HEK293 (cell line): ENCODE data around the gene CFAP90.

Experiments
- BCL11B ChIP-seq: fragments of 450-650 bp; formaldehyde crosslinking; IDR thresholded peaks from 2 replicates; pipeline ENCODE4 v1.5.1; 2016; ENCODE audit warnings: low read depth, missing biosample characterization, missing genetic modification characterization
- GLIS2 ChIP-seq: fragments of 450-650 bp; formaldehyde crosslinking; IDR thresholded peaks from 2 replicates; pipeline ENCODE4 v1.5.1; 2016; ENCODE audit warnings: missing biosample characterization, missing genetic modification characterization
- KLF9 ChIP-seq: fragments of 450-650 bp; formaldehyde crosslinking; IDR thresholded peaks from 2 replicates; pipeline ENCODE4 v1.5.1; 2016; ENCODE audit warnings: missing biosample characterization, missing genetic modification characterization, low read depth
- MYNN ChIP-seq: fragments of 450-650 bp; formaldehyde crosslinking; IDR thresholded peaks from 2 replicates; pipeline ENCODE4 v1.5.1; 2016; ENCODE audit warnings: missing biosample characterization, missing genetic modification characterization, borderline replicate concordance
- PRDM2 ChIP-seq: fragments of 450-650 bp; formaldehyde crosslinking; IDR thresholded peaks from 2 replicates; pipeline ENCODE4 v1.5.1; 2016; ENCODE audit warnings: missing biosample characterization, missing genetic modification characterization, borderline replicate concordance
- REPIN1 ChIP-seq: fragments of 450-650 bp; formaldehyde crosslinking; IDR thresholded peaks from 2 replicates; pipeline ENCODE4 v1.5.1; 2017; ENCODE audit warnings: missing biosample characterization, missing genetic modification characterization, low read depth
- SCRT2 ChIP-seq: fragments of 450-650 bp; formaldehyde crosslinking; IDR thresholded peaks from 2 replicates; pipeline ENCODE4 v1.5.1; 2016; ENCODE audit warnings: missing biosample characterization, missing genetic modification characterization
- SP2 ChIP-seq: fragments of 450-650 bp; formaldehyde crosslinking; IDR thresholded peaks from 2 replicates; pipeline ENCODE4 v1.5.1; 2016; ENCODE audit warnings: missing biosample characterization, missing genetic modification characterization
- SP3 ChIP-seq: fragments of 450-650 bp; formaldehyde crosslinking; IDR thresholded peaks from 2 replicates; pipeline ENCODE4 v1.5.1; 2016; ENCODE audit warnings: missing biosample characterization, missing genetic modification characterization
- SP7 ChIP-seq: fragments of 450-650 bp; formaldehyde crosslinking; IDR thresholded peaks from 2 replicates; pipeline ENCODE4 v1.5.1; 2016; ENCODE audit warnings: missing biosample characterization, missing genetic modification characterization
- ZIC2 ChIP-seq: fragments of 450-650 bp; formaldehyde crosslinking; IDR thresholded peaks from 2 replicates; pipeline ENCODE4 v1.5.1; 2016; ENCODE audit warnings: missing biosample characterization, missing genetic modification characterization
- ZNF184 ChIP-seq: fragments of 450-650 bp; IDR thresholded peaks from 2 replicates; pipeline ENCODE4 v1.5.1; 2018; ENCODE audit warnings: missing biosample characterization, mild to moderate bottlenecking, missing genetic modification characterization
- ZNF24 ChIP-seq: fragments of 450-650 bp; formaldehyde crosslinking; IDR thresholded peaks from 2 replicates; pipeline ENCODE4 v1.5.1; 2016; ENCODE audit warnings: missing biosample characterization, missing genetic modification characterization
- ZNF324 ChIP-seq: fragments of 450-650 bp; formaldehyde crosslinking; IDR thresholded peaks from 2 replicates; pipeline ENCODE4 v1.5.1; 2016; ENCODE audit warnings: missing biosample characterization, missing genetic modification characterization
- ZNF335 ChIP-seq: fragments of 450-650 bp; formaldehyde crosslinking; conservative IDR thresholded peaks from 2 replicates; pipeline ENCODE4 v1.5.1; 2016; ENCODE audit warnings: missing biosample characterization, missing genetic modification characterization
- ZNF48 ChIP-seq: fragments of 450-650 bp; formaldehyde crosslinking; IDR thresholded peaks from 2 replicates; pipeline ENCODE4 v1.5.1; 2016; ENCODE audit warnings: missing biosample characterization, missing genetic modification characterization
- ZNF513 ChIP-seq: fragments of 450-650 bp; IDR thresholded peaks from 2 replicates; pipeline ENCODE4 v1.5.1; 2018; ENCODE audit warnings: missing biosample characterization, missing genetic modification characterization
- ZNF629 ChIP-seq: fragments of 450-650 bp; formaldehyde crosslinking; IDR thresholded peaks from 2 replicates; pipeline ENCODE4 v1.5.1; 2017; ENCODE audit warnings: missing biosample characterization, missing genetic modification characterization
- ZNF639 ChIP-seq: fragments of 450-650 bp; formaldehyde crosslinking; IDR thresholded peaks from 2 replicates; pipeline ENCODE4 v1.5.1; 2016; ENCODE audit warnings: missing biosample characterization, missing genetic modification characterization
- ZSCAN30 ChIP-seq: fragments of 450-650 bp; IDR thresholded peaks from 2 replicates; pipeline ENCODE4 v1.5.1; 2018; ENCODE audit warnings: missing biosample characterization, mild to moderate bottlenecking, missing genetic modification characterization, moderate library complexity
- ZXDB ChIP-seq: fragments of 450-650 bp; formaldehyde crosslinking; IDR thresholded peaks from 2 replicates; pipeline ENCODE4 v1.5.1; 2016; ENCODE audit warnings: missing biosample characterization, missing genetic modification characterization
- TF ChIP-seq, protein P1 (sequence below): fragments of 450-650 bp; formaldehyde crosslinking; conservative IDR thresholded peaks from 2 replicates; pipeline ENCODE4 v1.5.1; 2016; ENCODE audit warnings: low read depth, missing biosample characterization, missing genetic modification characterization
- TF ChIP-seq, protein P2 (sequence below): fragments of 450-650 bp; formaldehyde crosslinking; IDR thresholded peaks from 2 replicates; pipeline ENCODE4 v1.5.1; 2016; ENCODE audit warnings: missing biosample characterization, missing genetic modification characterization
- TF ChIP-seq, protein P3 (sequence below): fragments of 450-650 bp; formaldehyde crosslinking; IDR thresholded peaks from 2 replicates; pipeline ENCODE4 v1.5.1; 2016; ENCODE audit warnings: missing biosample characterization, missing genetic modification characterization

The CFAP90 gene

DNA sequence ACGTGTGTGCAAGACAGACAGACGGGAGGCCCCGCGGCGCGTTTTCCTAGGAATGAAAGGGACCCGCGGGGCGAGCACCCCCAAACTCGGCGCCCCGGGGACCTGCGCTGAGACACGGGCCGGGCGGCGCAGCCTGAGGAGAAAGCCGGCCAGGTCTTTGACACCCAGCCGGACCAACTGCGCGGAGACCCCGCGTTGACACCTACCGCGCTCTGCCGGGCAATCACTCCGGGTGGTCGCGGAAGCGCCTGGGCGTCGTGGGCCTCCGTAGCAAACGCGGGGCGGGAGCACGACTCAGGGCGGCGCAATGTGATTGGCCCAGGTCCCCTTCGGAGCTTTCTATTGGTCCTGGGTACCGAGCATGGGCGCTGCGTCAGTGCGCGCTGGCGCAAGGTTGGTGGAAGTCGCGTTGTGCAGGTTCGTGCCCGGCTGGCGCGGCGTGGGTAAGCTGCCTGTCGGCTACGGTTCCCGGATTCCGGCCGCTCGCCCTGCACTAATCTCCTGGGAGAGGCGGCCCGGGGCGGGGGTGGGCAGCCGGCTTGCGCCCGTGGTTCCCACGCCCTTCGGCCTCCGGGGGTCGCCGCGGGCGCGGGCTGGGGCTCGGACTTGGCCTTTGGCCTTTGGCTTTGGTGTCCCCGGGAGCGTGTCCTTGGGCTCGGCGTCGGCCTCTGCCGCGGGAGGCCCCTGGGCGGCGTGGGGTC, 18.0 kb upstream of the CFAP90 start, which contains the start of the genes FASTKD3 and MTRR (continued):
- TF ChIP-seq, protein P1, sequence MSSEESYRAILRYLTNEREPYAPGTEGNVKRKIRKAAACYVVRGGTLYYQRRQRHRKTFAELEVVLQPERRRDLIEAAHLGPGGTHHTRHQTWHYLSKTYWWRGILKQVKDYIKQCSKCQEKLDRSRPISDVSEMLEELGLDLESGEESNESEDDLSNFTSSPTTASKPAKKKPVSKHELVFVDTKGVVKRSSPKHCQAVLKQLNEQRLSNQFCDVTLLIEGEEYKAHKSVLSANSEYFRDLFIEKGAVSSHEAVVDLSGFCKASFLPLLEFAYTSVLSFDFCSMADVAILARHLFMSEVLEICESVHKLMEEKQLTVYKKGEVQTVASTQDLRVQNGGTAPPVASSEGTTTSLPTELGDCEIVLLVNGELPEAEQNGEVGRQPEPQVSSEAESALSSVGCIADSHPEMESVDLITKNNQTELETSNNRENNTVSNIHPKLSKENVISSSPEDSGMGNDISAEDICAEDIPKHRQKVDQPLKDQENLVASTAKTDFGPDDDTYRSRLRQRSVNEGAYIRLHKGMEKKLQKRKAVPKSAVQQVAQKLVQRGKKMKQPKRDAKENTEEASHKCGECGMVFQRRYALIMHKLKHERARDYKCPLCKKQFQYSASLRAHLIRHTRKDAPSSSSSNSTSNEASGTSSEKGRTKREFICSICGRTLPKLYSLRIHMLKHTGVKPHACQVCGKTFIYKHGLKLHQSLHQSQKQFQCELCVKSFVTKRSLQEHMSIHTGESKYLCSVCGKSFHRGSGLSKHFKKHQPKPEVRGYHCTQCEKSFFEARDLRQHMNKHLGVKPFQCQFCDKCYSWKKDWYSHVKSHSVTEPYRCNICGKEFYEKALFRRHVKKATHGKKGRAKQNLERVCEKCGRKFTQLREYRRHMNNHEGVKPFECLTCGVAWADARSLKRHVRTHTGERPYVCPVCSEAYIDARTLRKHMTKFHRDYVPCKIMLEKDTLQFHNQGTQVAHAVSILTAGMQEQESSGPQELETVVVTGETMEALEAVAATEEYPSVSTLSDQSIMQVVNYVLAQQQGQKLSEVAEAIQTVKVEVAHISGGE (tag by site-specific recombination): peak; percentile 87
- TF ChIP-seq PRDM2 (tag by site-specific recombination) (no peak), ZXDB (tag by site-specific recombination) (peak; percentile 92), SP7 (peak; percentile 70), ZSCAN30 (tag by site-specific recombination) (0 out of 2 replicates have a peak, but pooled peaks have one; percentile 7), ZNF629 (tag by site-specific recombination) (peak; percentile 77), ZNF24 (tag by site-specific recombination) (no peak), KLF9 (tag by site-specific recombination) (0 out of 2 replicates have a peak, but pooled peaks have one; percentile 11), ZNF48 (no peak), SP3 (tag by site-specific recombination) (peak; percentile 67), ZNF335 (peak; percentile 95), BCL11B (tag by site-specific recombination) (0 out of 2 replicates have a peak, but pooled peaks have one; percentile 36), MYNN (tag by site-specific recombination) (no peak), ZIC2 (peak; percentile 96), SCRT2 (tag by site-specific recombination) (peak; percentile 86), ZNF184 (tag by site-specific recombination) (no peak), ZNF639 (tag by site-specific recombination) (peak; percentile 67; the same call in 1 of the 2 replicates), ZNF324 (tag by site-specific recombination) (no peak), GLIS2 (peak; percentile 98), SP2 (tag by site-specific recombination) (peak; percentile 98), ZNF513 (tag by site-specific recombination) (no peak), REPIN1 (peak; percentile 60; the same call in 1 of the 2 replicates)
- TF ChIP-seq, protein P2, sequence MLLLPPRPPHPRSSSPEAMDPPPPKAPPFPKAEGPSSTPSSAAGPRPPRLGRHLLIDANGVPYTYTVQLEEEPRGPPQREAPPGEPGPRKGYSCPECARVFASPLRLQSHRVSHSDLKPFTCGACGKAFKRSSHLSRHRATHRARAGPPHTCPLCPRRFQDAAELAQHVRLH (tag by site-specific recombination): peak; percentile 88
- TF ChIP-seq, protein P3, sequence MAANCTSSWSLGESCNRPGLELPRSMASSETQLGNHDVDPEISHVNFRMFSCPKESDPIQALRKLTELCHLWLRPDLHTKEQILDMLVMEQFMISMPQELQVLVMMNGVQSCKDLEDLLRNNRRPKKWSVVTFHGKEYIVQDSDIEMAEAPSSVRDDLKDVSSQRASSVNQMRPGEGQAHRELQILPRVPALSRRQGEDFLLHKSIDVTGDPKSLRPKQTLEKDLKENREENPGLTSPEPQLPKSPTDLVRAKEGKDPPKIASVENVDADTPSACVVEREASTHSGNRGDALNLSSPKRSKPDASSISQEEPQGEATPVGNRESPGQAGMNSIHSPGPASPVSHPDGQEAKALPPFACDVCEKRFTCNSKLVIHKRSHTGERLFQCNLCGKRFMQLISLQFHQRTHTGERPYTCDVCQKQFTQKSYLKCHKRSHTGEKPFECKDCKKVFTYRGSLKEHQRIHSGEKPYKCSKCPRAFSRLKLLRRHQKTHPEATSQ (tag by site-specific recombination): 0 out of 2 replicates have a peak, but pooled peaks have one; percentile 29
